Progenitor cell of endocrine pancreas (in vitro differentiated cells): ENCODE measurements around the gene DRAXIN. TPM values are rescaled to one million over a fixed set of nuclear protein-coding genes. Genes with fewer than 3 reads are reported as not detected.

ENCODE experiments used
- DNase-seq: peaks from one replicate; pipeline ENCODE4 v3.0.0; 2021; ENCODE audit warnings: low spot score; ENCODE audit not compliant: unreplicated experiment
- H3K27ac Mint-ChIP-seq: 2 replicates; pipeline ENCODE4 v1.8.0; 2021; ENCODE audit warnings: mild to moderate bottlenecking, moderate library complexity, mixed read lengths
- H3K27me3 Mint-ChIP-seq: 2 replicates; pipeline ENCODE4 v1.8.0; 2021; ENCODE audit warnings: mixed read lengths
- H3K36me3 Mint-ChIP-seq: 2 replicates; pipeline ENCODE4 v1.8.0; 2022; ENCODE audit warnings: mixed read lengths; ENCODE audit not compliant: insufficient read depth
- H3K4me1 Mint-ChIP-seq: 2 replicates; pipeline ENCODE4 v1.8.0; 2021; ENCODE audit warnings: low read depth, mixed read lengths
- H3K4me3 Mint-ChIP-seq: 2 replicates; pipeline ENCODE4 v1.8.0; 2021; ENCODE audit warnings: low read depth, mild to moderate bottlenecking, moderate library complexity, mixed read lengths
- H3K9me3 Mint-ChIP-seq: 2 replicates; pipeline ENCODE4 v1.8.0; 2021; ENCODE audit warnings: low read depth, mixed read lengths
- total RNA-seq: library from RNA; stranded (reverse); gene quantifications from 2 replicates; pipeline ENCODE4 v1.2.1, GENCODE V29; 2021
- TF ChIP-seq, protein P1 (sequence below): fragments of 200-600 bp; sonication (generic); IDR thresholded peaks from one replicate; pipeline ENCODE4 v1.5.0; 2021; ENCODE audit warnings: antibody characterized with exemption, mild to moderate bottlenecking; ENCODE audit not compliant: unreplicated experiment

The DRAXIN gene
- total RNA-seq, 1 donor from 2014 or later: 2.8 TPM

DNA sequence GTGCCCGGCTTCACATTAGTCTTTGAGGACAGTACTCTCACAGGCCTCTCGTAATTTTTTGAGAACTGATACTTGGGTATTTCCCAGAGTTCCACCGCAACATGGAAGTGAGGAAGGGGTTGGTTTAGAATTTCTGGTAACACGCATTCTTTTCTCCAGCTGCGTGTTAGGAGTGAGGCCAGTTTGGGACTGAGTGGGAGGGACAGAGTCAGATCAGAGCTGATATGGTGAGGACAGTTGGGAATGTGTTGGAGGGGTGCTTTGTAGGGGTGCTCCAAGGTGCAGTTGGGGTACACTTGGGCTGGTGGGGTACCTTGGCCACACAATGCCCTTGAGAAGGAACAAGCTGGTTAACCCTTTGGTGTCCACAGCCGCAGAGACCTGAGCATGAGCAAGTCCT is 20.8 kb upstream of the DRAXIN start:
- no peaks in the 10 kb centered on the region for H3K9me3 Mint-ChIP-seq
- H3K27me3 Mint-ChIP-seq: no peaks in the 10 kb centered on the region
- no peak for DNase-seq
- TF ChIP-seq, protein P1, sequence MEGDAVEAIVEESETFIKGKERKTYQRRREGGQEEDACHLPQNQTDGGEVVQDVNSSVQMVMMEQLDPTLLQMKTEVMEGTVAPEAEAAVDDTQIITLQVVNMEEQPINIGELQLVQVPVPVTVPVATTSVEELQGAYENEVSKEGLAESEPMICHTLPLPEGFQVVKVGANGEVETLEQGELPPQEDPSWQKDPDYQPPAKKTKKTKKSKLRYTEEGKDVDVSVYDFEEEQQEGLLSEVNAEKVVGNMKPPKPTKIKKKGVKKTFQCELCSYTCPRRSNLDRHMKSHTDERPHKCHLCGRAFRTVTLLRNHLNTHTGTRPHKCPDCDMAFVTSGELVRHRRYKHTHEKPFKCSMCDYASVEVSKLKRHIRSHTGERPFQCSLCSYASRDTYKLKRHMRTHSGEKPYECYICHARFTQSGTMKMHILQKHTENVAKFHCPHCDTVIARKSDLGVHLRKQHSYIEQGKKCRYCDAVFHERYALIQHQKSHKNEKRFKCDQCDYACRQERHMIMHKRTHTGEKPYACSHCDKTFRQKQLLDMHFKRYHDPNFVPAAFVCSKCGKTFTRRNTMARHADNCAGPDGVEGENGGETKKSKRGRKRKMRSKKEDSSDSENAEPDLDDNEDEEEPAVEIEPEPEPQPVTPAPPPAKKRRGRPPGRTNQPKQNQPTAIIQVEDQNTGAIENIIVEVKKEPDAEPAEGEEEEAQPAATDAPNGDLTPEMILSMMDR: no peak
- H3K36me3 Mint-ChIP-seq: peaks cover 10% of the 10 kb centered on the region
- no peak overlapping the region for H3K27ac Mint-ChIP-seq
- H3K4me1 Mint-ChIP-seq: peaks cover 5% of the 10 kb centered on the region
- no peak overlapping the region for H3K4me3 Mint-ChIP-seq

GRCh38 chr1:11671205-11671543 is 20.3 kb upstream of the DRAXIN start:
- TF ChIP-seq, protein P1: no peak
- Mint-ChIP-seq H3K4me3 (no peak overlapping the region), H3K27ac (peak overlapping the region; percentile 13), H3K4me1 (peaks cover 5% of the 10 kb centered on the region), H3K27me3 (no peaks in the 10 kb centered on the region), H3K36me3 (peaks cover 10% of the 10 kb centered on the region), H3K9me3 (no peaks in the 10 kb centered on the region)
- no peak for DNase-seq

GRCh38 chr1:11671544-11672286 is 19.8 kb upstream of the DRAXIN start:
- peak overlapping the region; percentile 13 for H3K27ac Mint-ChIP-seq
- peaks cover 10% of the 10 kb centered on the region for H3K36me3 Mint-ChIP-seq
- no peak overlapping the region for H3K4me3 Mint-ChIP-seq
- DNase-seq: no peak
- peaks cover 5% of the 10 kb centered on the region for H3K4me1 Mint-ChIP-seq
- no peaks in the 10 kb centered on the region for H3K27me3 Mint-ChIP-seq
- TF ChIP-seq, protein P1: no peak
- H3K9me3 Mint-ChIP-seq: no peaks in the 10 kb centered on the region

DNA sequence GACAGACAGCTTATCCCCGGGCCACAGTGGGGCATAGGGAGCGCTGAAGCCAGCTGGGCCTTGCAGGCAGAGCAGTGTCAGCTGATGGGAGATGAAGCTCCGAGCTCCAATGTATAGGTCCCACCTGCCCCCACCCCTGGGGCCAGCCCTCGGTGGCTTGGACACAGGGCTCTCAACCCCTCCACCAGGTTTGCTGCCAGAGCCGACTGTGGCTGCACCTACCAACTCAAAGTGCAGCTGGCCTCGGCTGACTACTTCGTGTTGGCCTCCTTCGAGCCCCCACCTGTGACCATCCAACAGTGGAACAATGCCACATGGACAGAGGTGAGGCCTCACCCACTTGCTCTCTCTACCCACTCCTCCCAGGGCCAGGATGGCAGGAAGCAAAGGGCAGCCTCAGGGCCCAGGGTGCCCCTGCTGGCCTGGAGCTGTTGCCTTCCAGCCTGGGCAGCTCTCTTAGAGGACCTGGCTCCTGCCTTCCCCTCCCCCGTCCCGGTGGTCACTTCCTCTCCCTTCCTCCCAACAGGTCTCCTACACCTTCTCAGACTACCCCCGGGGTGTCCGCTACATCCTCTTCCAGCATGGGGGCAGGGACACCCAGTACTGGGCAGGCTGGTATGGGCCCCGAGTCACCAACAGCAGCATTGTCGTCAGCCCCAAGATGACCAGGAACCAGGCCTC is 18.3 kb upstream of the DRAXIN start:
- DNase-seq: no peak
- Mint-ChIP-seq H3K27ac (no peak overlapping the region), H3K4me3 (no peak overlapping the region), H3K4me1 (peaks cover 5% of the 10 kb centered on the region), H3K36me3 (peaks cover 10% of the 10 kb centered on the region), H3K27me3 (no peaks in the 10 kb centered on the region), H3K9me3 (no peaks in the 10 kb centered on the region)
- TF ChIP-seq, protein P1: no peak

DNA sequence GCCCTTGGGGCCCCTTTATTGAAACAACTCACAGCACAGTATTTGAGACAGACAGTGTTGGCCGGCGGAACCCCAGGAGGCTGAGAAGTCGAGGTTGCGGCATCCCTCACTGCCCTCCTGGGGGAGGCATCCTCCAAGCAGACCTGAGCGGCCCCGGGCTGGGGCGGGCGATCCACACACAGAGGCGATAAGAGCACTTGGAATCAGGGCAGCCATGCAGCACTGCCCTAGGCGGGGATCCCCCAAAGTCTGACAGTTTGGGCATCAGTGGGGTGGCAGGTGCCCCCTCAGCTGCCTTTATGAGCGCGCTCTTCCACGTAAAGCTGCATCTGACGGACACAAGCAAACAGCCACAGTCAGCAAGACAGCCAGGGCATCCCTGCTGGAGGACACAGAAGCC is 17.0 kb upstream of the DRAXIN start:
- no peaks in the 10 kb centered on the region for H3K9me3 Mint-ChIP-seq
- H3K4me1 Mint-ChIP-seq: peaks cover 5% of the 10 kb centered on the region
- no peaks in the 10 kb centered on the region for H3K27me3 Mint-ChIP-seq
- H3K4me3 Mint-ChIP-seq: no peak overlapping the region
- DNase-seq: no peak
- H3K36me3 Mint-ChIP-seq: peaks cover 9% of the 10 kb centered on the region
- H3K27ac Mint-ChIP-seq: no peak overlapping the region
- TF ChIP-seq, protein P1: no peak
